H1 (cell line): ENCODE data around the gene PLA2R1.

Experiments used
- CHD2 ChIP-seq: IDR thresholded peaks from 2 replicates; pipeline ENCODE4 v1.6.1; 2012; ENCODE audit warnings: low read length, improper control_type of control experiment
- KDM1A ChIP-seq: fragments of 200-600, 300-600 bp; sonication (generic); IDR thresholded peaks from 2 replicates; pipeline ENCODE4 v1.7.1; 2016; ENCODE audit warnings: mild to moderate bottlenecking, low read length, borderline replicate concordance
- POLR2AphosphoS5 ChIP-seq: IDR thresholded peaks from 2 replicates; pipeline ENCODE4 v1.6.1; 2011; ENCODE audit warnings: low read depth, low read length
- RFX5 ChIP-seq: IDR thresholded peaks from 2 replicates; pipeline ENCODE4 v1.6.1; 2011; ENCODE audit warnings: low read depth, low read length, improper control_type of control experiment, borderline replicate concordance
- TEAD4 ChIP-seq: IDR thresholded peaks from 2 replicates; pipeline ENCODE4 v1.6.1; 2012; ENCODE audit warnings: low read depth, low read length, inconsistent platforms, mixed read lengths
- TF ChIP-seq, protein P1 (sequence below), 3 experiments: IDR thresholded peaks; 1 replicate in 2 of 3; 2 replicates in 1 of 3; pipeline versions ENCODE4 v1.5.1 to v1.6.1; 2011; ENCODE audit warnings: low read length in 3 of 3, mild to moderate bottlenecking in 3 of 3, inconsistent platforms in 2 of 3, low read depth in 1 of 3, moderate library complexity in 1 of 3; ENCODE audit not compliant: insufficient read depth in 1 of 3; ENCODE audit errors: control extremely low read depth in 1 of 3

DNA sequence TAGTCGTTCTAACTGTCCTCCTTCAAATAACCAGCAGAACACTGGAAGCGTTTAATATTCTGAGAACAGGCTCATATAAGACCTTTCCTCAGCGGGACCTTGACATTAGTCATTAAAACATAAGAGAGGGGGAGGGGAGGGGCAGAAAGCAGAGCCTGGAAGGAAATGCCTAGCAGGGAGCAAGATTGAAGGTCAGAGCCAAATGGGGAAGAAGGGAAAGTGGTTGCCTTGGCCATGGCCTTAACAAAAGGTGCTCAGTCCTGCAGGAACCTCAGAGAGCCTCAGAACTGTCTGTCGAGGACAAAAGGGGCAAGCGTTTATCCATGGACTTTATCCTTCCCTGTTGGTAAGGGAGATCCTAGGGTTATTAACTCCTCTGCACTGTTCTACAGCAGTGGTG is 856 bp upstream of the PLA2R1 start:
- TF ChIP-seq TEAD4 (no peak), POLR2AphosphoS5 (no peak), KDM1A (no peak), RFX5 (no peak), CHD2 (no peak)
- TF ChIP-seq, protein P1, sequence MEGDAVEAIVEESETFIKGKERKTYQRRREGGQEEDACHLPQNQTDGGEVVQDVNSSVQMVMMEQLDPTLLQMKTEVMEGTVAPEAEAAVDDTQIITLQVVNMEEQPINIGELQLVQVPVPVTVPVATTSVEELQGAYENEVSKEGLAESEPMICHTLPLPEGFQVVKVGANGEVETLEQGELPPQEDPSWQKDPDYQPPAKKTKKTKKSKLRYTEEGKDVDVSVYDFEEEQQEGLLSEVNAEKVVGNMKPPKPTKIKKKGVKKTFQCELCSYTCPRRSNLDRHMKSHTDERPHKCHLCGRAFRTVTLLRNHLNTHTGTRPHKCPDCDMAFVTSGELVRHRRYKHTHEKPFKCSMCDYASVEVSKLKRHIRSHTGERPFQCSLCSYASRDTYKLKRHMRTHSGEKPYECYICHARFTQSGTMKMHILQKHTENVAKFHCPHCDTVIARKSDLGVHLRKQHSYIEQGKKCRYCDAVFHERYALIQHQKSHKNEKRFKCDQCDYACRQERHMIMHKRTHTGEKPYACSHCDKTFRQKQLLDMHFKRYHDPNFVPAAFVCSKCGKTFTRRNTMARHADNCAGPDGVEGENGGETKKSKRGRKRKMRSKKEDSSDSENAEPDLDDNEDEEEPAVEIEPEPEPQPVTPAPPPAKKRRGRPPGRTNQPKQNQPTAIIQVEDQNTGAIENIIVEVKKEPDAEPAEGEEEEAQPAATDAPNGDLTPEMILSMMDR (IDR thresholded peaks at IDR 0.05; ENCODE audit: control extremely low read depth in 1 of 3, insufficient read depth in 1 of 3, low read depth in 1 of 3, low read length in 3 of 3), result no peak
